ENCODE data around the gene MYOM3.
"Not testable (repeated sequence)": the region's sequence is repeated elsewhere in the genome, so short reads cannot be mapped to it uniquely, and the experiment has no call there.

DNA sequence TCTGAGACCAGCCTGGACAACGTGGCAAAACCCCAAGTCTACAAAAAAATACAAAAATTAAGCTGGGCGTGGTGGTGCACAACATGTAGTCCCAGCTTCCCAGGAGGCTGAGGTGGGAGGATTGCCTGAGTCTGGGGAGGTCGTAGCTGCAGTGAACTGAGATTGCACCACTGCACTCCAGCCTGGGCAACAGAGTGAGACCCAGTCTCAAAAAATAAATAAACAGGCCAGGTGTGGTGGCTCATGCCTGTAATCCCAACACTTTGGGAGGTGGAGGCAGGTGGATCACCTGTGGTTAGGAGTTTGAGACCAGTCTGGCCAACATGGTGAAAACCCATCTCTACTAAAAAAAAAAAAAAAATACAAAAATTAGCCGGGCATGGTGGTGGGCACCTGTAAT is 63.0 kb downstream of the MYOM3 start:
- TF ChIP-seq POLR2AphosphoS5, SPI1, POLR2A, TAF1 (IDR thresholded peaks at IDR 0.05; ENCODE audit: low read depth, low read length): not testable (repeated sequence)

Measured in GM12891 (cell line).